HG02840 (cell line): Measurements from ENCODE around the gene FMO2.

ENCODE experiments used
- ATAC-seq: cut with Tn5 transposase; IDR thresholded peaks from one replicate; pipeline ENCODE4 v1.9.1; 2021; ENCODE audit warnings: mild to moderate bottlenecking, moderate library complexity, moderate number of reproducible peaks; ENCODE audit not compliant: unreplicated experiment, low FRiP score

The FMO2 gene

GRCh38 chr1:171251952-171252300, 66.8 kb downstream of the FMO2 start:
- ATAC-seq = no peak

- ATAC-seq = peak; percentile 83
Measured at GRCh38 chr1:171252482-171252881, 67.4 kb downstream of the FMO2 start.

GRCh38 chr1:171254859-171255258, 69.8 kb downstream of the FMO2 start:
- no peak for ATAC-seq

GRCh38 chr1:171256940-171257606, 72.0 kb downstream of the FMO2 start:
- no peak for ATAC-seq

GRCh38 chr1:171257607-171258076, 72.5 kb downstream of the FMO2 start:
- no peak for ATAC-seq

DNA sequence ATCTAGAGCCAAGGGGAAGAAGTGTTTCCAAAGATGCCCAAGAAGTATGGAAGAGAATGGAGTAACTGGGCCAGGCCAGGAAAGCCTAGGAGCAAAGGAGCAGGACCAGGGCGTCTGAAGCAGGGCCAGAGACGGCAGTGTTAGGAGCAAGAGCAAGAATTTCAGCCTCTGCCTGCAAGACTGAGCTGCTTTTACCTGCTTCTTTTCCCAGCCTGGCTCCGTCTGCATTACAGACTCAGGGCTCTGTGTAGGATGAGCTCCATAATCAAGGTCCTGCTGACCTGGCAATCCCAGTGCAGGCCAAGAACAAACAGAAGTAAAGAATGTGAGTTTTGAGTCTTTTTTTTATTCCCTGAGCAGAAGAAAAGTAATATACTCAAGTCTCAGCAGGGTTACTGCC, 73.3 kb downstream of the FMO2 start:
- ATAC-seq = no peak

DNA sequence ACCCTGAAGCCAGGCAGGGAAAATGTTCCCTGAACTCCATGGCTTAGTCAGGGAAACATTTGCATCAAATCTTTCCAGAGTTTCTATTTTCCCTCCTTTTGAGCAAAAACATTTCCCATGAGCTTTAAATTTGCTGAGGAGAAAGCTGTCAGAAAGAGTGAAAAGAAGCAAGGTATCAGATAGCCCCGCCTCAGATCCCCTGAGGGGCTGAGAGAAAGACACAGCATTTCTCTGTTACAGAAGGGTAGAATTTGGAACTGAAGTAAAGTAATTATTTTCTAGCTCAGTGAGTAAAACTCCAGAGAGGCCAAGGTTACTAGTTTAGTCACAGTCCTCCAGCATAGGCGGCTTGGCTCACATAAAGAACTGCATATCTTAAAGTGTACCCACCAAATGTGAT, 73.8 kb downstream of the FMO2 start:
- ATAC-seq = no peak
